OCI-M1 (cell line): ENCODE measurements around the gene ERICH6.

Experiments
- DNase-seq: peaks from one replicate; lab custom pipeline; 2025; lab: John Stamatoyannopoulos, UW

ERICH6 gene

GRCh38 chr3:150703756-150704344 lies at the start of gene ERICH6:
TSS of gene ERICH6 (minus strand) at chr3:150703920. CDS start at chr3:150703898, 22 bp downstream.
- DNase-seq, result peak; percentile 90

DNA sequence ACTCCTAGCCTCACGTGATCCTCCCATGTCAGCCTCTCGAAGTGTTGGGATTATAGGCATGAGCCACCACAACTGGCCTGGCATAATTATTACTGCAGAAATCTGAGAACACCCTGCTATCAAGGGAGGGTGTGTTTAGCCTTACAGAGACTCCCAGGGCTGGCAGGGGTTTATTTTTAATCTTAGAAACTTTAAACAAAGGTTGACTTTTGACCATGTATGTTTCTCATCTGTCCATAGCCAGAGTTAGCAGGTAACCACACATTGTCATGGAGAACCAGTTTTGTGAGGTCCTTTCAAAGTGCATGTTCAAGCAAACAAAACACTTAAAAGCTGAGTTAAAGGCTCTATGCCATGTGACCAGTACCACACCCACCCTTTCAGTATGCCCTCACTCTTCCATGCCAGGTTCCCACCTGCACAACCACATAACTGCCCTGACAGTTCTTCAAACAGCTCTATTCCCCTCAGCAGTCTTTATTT lies 48.1 kb upstream of the ERICH6 start:
- DNase-seq, result no peak

DNA sequence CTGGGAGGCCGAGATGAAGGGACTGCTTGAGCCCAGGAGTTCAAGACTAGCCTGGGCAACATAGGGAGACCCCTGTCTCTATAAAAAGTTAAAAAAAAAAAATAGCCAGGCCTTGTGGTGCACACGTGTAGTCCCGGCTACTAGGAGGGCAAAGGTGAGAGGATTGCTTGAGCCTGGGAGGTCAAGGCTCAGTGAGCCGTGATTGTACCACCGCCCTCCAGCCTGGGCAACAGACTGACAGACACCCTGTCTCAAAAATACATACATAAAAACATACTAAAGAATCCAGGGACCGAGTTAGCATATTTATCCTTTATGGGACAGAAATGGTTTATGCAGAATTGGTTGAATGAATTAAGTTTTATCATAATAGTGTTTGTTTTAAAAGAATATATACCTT lies 45.5 kb upstream of the ERICH6 start:
- DNase-seq, result no peak

DNA sequence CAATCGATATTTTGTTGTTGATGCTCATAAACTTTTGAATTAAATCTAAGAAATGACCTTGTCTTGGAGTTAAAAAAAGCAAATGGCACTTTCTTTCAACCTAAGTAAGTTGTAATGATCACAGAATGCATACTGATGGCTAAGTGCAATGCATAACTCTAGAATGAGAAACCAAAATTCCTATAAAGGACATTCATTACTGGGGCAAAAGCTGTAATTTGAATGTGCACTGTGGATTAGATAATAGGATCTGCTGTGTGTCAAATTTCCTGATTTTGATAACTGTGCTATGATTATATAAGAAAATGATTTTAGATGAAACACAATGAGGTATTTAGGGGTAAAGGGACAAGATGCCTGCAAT lies 44.9 kb upstream of the ERICH6 start:
- DNase-seq, result no peak

DNA sequence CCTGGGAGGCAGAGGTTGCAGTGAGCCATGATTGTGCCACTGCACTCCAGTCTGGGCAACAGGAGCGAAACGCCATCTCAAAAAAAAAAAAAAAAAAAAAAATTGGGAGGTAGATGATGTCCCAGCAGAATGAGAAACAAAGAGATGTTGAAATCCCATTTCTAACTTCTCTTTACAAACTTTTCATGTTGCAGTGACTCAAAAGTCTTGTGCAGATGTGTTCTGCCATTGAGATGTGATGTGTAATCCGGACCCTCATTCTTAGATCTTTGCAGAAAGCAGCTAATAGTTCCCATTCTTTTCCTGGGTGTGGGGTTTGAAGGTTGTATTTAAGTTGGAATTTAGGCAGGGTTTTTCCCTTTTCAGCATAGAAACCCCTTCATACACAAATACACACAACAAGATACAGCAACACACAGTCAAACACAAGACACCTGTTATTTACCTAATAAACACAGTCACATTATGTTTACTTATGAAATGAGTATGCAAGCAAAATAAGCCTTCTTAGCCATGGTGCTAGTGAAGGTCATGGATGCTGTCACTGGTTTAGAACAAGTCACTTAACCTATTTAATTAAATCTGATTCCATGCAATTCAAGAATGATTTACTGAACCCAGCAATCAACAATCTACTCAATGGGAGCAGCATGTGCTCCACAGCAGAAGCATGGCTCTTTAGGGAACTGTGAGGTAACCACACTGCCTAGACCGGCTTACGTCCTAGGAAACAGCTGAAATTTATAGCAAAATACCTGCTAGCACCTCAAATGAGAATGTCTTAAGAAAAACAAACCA lies 44.4 kb upstream of the ERICH6 start:
- no peak for DNase-seq

- DNase-seq, result no peak
Observed at GRCh38 chr3:150746791-150747590, 43.3 kb upstream of the ERICH6 start.

DNA sequence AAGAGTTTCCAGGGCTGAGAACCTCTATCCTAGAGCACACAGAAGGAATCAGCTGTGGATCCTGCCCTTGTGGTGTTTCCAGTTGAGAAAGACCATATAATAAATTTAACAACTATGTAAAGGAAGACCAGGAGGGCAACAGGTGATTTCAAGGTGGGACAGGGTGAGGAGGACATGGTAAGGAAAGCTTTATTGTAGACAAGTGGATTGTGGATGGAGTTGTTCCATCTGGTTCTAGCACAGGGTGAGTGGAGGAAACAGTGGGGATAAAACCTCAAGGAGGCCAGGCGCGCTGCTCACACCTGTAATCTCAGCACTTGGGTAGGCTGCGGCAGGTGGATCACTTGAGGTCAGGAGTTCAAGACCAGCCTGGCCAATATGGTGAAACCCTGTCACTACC lies 42.1 kb upstream of the ERICH6 start:
- no peak for DNase-seq

- DNase-seq, result no peak
Observed at GRCh38 chr3:150744919-150745211, 41.1 kb upstream of the ERICH6 start.

- DNase-seq, result no peak
Observed at GRCh38 chr3:150744041-150744918, 40.6 kb upstream of the ERICH6 start.

GRCh38 chr3:150743508-150743907 lies 39.8 kb upstream of the ERICH6 start:
- no peak for DNase-seq

DNA sequence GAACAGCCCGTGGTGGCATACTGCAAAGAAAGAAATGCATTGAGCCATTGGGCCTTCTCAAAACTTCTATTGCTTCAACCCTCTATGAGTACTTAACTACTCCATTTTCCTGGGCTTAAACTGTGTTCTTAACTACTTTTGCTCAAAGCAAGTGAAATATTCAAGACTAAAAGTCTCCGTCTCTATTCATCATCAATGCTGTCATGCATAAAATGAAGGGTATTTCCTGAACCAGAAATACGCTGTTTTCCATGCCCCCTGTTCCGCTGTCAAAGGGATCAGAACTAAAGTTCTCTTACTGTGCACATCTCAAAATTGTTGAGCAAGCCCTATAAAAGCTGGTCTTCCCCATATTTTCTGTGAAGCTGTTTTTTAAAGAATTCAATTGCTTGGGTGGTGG lies 39.0 kb upstream of the ERICH6 start:
- DNase-seq, result no peak

GRCh38 chr3:150742141-150742523 lies 38.4 kb upstream of the ERICH6 start:
- no peak for DNase-seq

DNA sequence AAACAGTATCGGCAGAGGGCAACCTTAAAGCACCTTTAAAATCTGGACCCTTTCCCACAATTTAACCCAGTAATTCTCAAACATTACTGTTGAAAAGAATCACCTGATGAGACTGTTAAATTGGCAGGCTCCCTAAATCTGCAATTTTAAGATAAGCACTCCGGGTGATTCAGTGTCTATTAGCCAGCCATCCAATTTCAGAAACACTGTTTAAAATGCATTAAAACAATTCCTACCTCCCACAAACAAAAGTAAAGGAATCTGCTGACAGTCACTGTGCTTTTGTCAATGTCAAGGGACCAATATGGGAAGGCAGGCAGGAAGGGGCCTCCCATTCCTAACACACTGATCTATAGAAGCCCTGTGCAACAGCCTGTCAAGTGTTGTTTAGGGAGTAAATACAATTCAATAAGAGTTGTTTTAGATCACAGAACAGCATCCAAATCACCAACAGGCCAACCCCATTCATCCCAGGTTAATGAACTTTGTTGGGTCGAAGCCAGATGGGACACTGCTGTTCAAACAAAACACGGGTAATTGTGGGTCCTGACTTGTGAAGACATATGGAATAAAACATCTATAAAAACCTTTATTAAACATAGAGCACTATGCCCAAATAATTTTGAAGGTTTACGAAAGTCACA lies 37.9 kb upstream of the ERICH6 start:
- DNase-seq, result no peak

GRCh38 chr3:150740733-150741496 lies 37.2 kb upstream of the ERICH6 start:
- no peak for DNase-seq

DNA sequence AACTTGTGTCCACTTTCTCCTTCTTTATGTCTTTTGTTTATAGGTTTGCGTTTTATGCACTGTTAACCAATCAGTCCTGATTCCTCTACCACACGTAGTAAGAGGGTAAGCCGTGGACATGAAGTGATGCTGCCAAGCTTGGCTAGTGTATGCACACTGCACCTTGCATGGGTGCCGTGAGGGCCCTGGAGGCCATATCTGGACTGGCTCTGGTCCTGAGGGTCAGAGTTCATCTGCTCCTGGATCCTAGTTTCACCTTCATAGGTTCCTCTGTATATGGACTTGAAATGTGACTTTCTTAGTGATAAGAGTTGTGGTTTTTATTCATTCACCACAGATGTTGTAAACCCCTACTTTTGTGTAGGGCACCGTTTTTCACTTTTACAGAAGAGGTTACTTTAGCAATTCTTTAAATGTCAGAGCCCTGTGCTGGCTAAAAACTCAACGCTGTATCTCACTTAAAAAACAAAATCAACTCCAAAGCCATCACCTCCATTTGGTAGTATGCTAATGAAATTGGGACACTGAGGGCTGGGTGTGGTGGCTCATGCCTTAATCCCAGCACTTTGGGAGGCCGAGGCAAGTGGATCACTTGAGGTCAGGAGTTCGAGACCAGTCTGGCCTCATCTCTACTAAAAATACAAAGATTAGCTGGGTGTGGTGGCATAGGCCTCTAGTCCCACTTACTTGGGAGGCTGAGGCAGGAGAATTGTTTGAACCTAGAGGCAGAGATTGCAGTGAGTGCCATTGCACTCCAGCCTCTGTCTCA lies 36.3 kb upstream of the ERICH6 start:
- DNase-seq, result peak; percentile 70

GRCh38 chr3:150739200-150739863 lies 35.6 kb upstream of the ERICH6 start:
- no peak for DNase-seq

GRCh38 chr3:150738688-150739087 lies 35.0 kb upstream of the ERICH6 start:
- peak; percentile 66 for DNase-seq

GRCh38 chr3:150737874-150738679 lies 34.4 kb upstream of the ERICH6 start:
- DNase-seq, result peak; percentile 76
